Left colon (tissue), 2 donors: ENCODE measurements around the gene GRIK1. TPM values are rescaled to one million over a fixed set of nuclear protein-coding genes. Genes with fewer than 3 reads are reported as not detected.

Source experiments
- ATAC-seq: fragments of 200-7000 bp; cut with Tn5 transposase; one replicate; pipeline ENCODE4 v1.9.1; 2020; ENCODE audit warnings: mild to moderate bottlenecking, moderate library complexity
- DNase-seq, 2 donors: peaks; one replicate each; pipeline ENCODE4 v3.0.0-alpha.2; 2020
- intact Hi-C, 2 donors: fragments of 100-400 bp; cut with DNase I in 1 of 2; cut with micrococcal nuclease in 1 of 2; formaldehyde crosslinking; loops; one replicate each; pipeline versions ENCODE4 v1.11.2 to v1.14.0; 2022; cut with DNase I, micrococcal nuclease
- total RNA-seq, 2 donors: library from RNA; stranded (reverse); fragmentation: NEBNext Ultra II Directional; extraction: Animal tissue kit (Norgen Biotek cat#: 25700); gene quantifications; one replicate each; pipeline ENCODE4 v1.2.1, GENCODE V29; 2021
- donor health status: DM: no; HTN: no; CAD: no.
- donor health status: DM: yes; HTN: yes; CAD: no.

The GRIK1 gene
- total RNA-seq, 2 donors from 2014 or later, result 0.09 to 0.14 TPM

- no peak for ATAC-seq
- intact Hi-C loops, result no loop called here
- no peak for DNase-seq
Measured at GRCh38 chr21:29490016-29490415, 449.8 kb downstream of the GRIK1 start.

- DNase-seq (no peak), ATAC-seq (no peak)
- intact Hi-C loops, result no loop called here
Measured at GRCh38 chr21:29487154-29487553, 452.6 kb downstream of the GRIK1 start.

Other genes starting within 250 kb of the GRIK1 start
- gene CLDN17, start 226.8 kb upstream of the GRIK1 start, total RNA-seq, result not detected